B cell (primary cell): Measurements from ENCODE around the gene AIG1. TPM values are rescaled to one million over a fixed set of nuclear protein-coding genes. Genes with fewer than 3 reads are reported as not detected.

ENCODE experiments used
- ATAC-seq: fragments of 200-7000 bp; cut with Tn5 transposase; one replicate; pipeline ENCODE4 v1.10.0; 2021; ENCODE audit warnings: low read depth, mild to moderate bottlenecking, moderate number of reproducible peaks, moderate library complexity
- CTCF ChIA-PET: fragments of 350-600 bp; sonication (Branson Sonifier 250); formaldehyde crosslinking; loops from one replicate; lab custom pipeline; 2021; ENCODE audit warnings: antibody characterized with exemption, inconsistent platforms; lab: Charles Lee
- POLR2A ChIA-PET: fragments of 350-600 bp; sonication (Branson Sonifier 250); formaldehyde crosslinking; loops from one replicate; lab custom pipeline; 2021; ENCODE audit warnings: antibody characterized with exemption; lab: Charles Lee
- DNase-seq: peaks from one replicate; pipeline ENCODE4 v3.0.0; 2013
- H2AFZ ChIP-seq: 2 replicates; pipeline ENCODE4 v1.6.1; 2012; ENCODE audit warnings: mild to moderate bottlenecking, low read depth, low read length; ENCODE audit not compliant: insufficient read depth, poor library complexity, severe bottlenecking
- H3K27ac ChIP-seq, 2 donors: 1 replicate in 1 of 2; 2 replicates in 1 of 2; pipeline ENCODE4 v1.5.1; 2012 to 2013; ENCODE audit warnings: low read length in 2 of 2, mild to moderate bottlenecking in 2 of 2, moderate library complexity in 1 of 2
- H3K27me3 ChIP-seq, 4 experiments: fragments of 200-600 bp in 1 of 4; sonication (generic) in 1 of 4; replicated peaks in 1 of 4; 1 replicate in 2 of 4; 2 replicates in 2 of 4; pipeline versions ENCODE4 v1.6.1 to v1.7.0; 2013 to 2016; ENCODE audit warnings: low read length in 3 of 4, mild to moderate bottlenecking in 2 of 4, mixed read lengths in 1 of 4, moderate library complexity in 1 of 4; ENCODE audit not compliant: insufficient read depth in 4 of 4, control insufficient read depth in 3 of 4; ENCODE audit errors: control extremely low read depth in 1 of 4
- H3K36me3 ChIP-seq, 2 experiments: replicated peaks in 1 of 2; 1 replicate in 1 of 2; 2 replicates in 1 of 2; pipeline versions ENCODE4 v1.6.1 to v1.7.1; 2013; ENCODE audit warnings: low read length in 1 of 2; ENCODE audit not compliant: insufficient read depth in 2 of 2, control insufficient read depth in 1 of 2; ENCODE audit errors: control extremely low read depth in 1 of 2, extremely low read depth in 1 of 2
- H3K4me1 ChIP-seq, 2 donors: fragments of 200-600 bp in 1 of 2; sonication (generic) in 1 of 2; 1 replicate in 1 of 2; 2 replicates in 1 of 2; pipeline versions ENCODE4 v1.5.1 to v1.6.1; 2013 to 2017; ENCODE audit warnings: low read length in 2 of 2; ENCODE audit not compliant: control insufficient read depth in 2 of 2, insufficient read depth in 2 of 2
- H3K4me2 ChIP-seq: replicated peaks from 2 replicates; pipeline ENCODE3; 2012; ENCODE audit warnings: mild to moderate bottlenecking, low read depth, low read length; ENCODE audit not compliant: poor library complexity, severe bottlenecking
- H3K4me3 ChIP-seq, 5 experiments: fragments of 200-600 bp in 1 of 5; sonication (generic) in 1 of 5; 1 replicate in 3 of 5; 2 replicates in 2 of 5; pipeline versions ENCODE4 v1.5.1 to v1.7.0; 2011 to 2016; ENCODE audit warnings: low read length in 4 of 5, mild to moderate bottlenecking in 4 of 5, low read depth in 2 of 5, control low read depth in 1 of 5, moderate library complexity in 1 of 5; ENCODE audit not compliant: insufficient read depth in 1 of 5; ENCODE audit errors: control extremely low read depth in 1 of 5, extremely low read depth in 1 of 5
- H3K79me2 ChIP-seq: fragments of 200-600 bp; sonication (generic); one replicate; pipeline ENCODE4 v1.6.0; 2016; ENCODE audit warnings: low read length; ENCODE audit not compliant: control insufficient read depth, insufficient read depth
- H3K9ac ChIP-seq: fragments of 200-600 bp; sonication (generic); 2 replicates; pipeline ENCODE4 v1.6.1; 2017; ENCODE audit warnings: mild to moderate bottlenecking, low read length, moderate library complexity
- H3K9me3 ChIP-seq, 3 donors: one replicate each; pipeline versions ENCODE4 v1.6.1 to v1.7.1; 2013; ENCODE audit warnings: low read length in 2 of 3; ENCODE audit not compliant: control insufficient read depth in 2 of 3, insufficient read depth in 1 of 3; ENCODE audit errors: control extremely low read depth in 1 of 3
- H4K20me1 ChIP-seq: 2 replicates; pipeline ENCODE4 v1.6.0; 2012; ENCODE audit warnings: mild to moderate bottlenecking, low read length; ENCODE audit not compliant: insufficient read depth, control insufficient read depth, poor library complexity, severe bottlenecking
- H3K27ac Mint-ChIP-seq: one replicate; pipeline ENCODE4 v1.8.0; 2021; ENCODE audit warnings: mixed read lengths
- H3K27me3 Mint-ChIP-seq: one replicate; pipeline ENCODE4 v1.8.0; 2021; ENCODE audit warnings: mixed read lengths
- H3K4me1 Mint-ChIP-seq: one replicate; pipeline ENCODE4 v1.8.0; 2021; ENCODE audit warnings: mixed read lengths
- H3K4me3 Mint-ChIP-seq: one replicate; pipeline ENCODE4 v1.8.0; 2021; ENCODE audit warnings: mixed read lengths
- H3K9me3 Mint-ChIP-seq: one replicate; pipeline ENCODE4 v1.8.0; 2022; ENCODE audit warnings: mixed read lengths; ENCODE audit not compliant: insufficient read depth
- EZH2 ChIP-seq: IDR thresholded peaks from 2 replicates; pipeline ENCODE4 v1.6.1; 2012; ENCODE audit warnings: borderline replicate concordance, low read depth, mild to moderate bottlenecking, moderate library complexity, low read length; ENCODE audit not compliant: insufficient read depth, poor library complexity, severe bottlenecking
- WGBS: methylation state at CpG from one replicate; pipeline ENCODE4 v1.1.5; 2013; ENCODE audit warnings: missing lambda C conversion rate; ENCODE audit not compliant: insufficient coverage; 5-methylcytosine and 5-hydroxymethylcytosine counted together
- intact Hi-C: fragments of 100-400 bp; cut with micrococcal nuclease; formaldehyde crosslinking; loops from one replicate; pipeline ENCODE4 v1.10.0; 2022
- polyA plus RNA-seq: library from polyadenylated mRNA; depleted of rRNA; stranded (reverse); fragments of >200 nt; gene quantifications from 2 replicates; pipeline ENCODE4 v1.2.3, GENCODE V29; 2012
- total RNA-seq, 2 donors: library from RNA; stranded (reverse); fragments of 120-200 nt in 1 of 2; gene quantifications; 1 replicate in 1 of 2; 2 replicates in 1 of 2; pipeline versions ENCODE4 v1.2.3 to v1.2.4, GENCODE V29; 2013 to 2022
- TF ChIP-seq, protein P1 (sequence below): fragments of 200-600 bp; IDR thresholded peaks from one replicate; pipeline ENCODE4 v1.8.0; 2022; ENCODE audit warnings: antibody characterized with exemption, mild to moderate bottlenecking

The AIG1 gene
- total and polyA plus RNA-seq, 2 donors (not counting 1 experiment from before 2014, with no cell fraction given): 7.0 to 9.0 TPM

DNA sequence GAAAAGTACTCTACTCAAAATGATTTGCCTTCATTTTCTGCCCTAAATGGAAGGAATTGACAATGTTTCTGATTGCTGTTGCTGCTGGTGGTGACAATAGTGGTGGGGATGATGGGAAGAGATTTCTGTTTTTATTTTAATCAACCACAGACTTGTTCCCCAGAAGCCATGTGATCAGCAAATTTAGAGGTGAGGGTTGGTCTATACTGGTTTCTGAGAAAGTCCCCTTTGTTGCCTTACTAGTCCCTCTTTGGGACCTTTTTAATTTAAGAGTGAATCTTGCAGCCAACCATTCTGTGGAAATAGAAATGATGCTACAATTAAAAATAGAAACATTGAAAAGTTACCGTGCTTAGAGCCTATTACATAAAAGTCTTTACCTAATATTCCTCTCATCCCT is 43.2 kb downstream of the AIG1 start:
- ATAC-seq (no peak), DNase-seq (no peak)
- TF ChIP-seq, protein P1, sequence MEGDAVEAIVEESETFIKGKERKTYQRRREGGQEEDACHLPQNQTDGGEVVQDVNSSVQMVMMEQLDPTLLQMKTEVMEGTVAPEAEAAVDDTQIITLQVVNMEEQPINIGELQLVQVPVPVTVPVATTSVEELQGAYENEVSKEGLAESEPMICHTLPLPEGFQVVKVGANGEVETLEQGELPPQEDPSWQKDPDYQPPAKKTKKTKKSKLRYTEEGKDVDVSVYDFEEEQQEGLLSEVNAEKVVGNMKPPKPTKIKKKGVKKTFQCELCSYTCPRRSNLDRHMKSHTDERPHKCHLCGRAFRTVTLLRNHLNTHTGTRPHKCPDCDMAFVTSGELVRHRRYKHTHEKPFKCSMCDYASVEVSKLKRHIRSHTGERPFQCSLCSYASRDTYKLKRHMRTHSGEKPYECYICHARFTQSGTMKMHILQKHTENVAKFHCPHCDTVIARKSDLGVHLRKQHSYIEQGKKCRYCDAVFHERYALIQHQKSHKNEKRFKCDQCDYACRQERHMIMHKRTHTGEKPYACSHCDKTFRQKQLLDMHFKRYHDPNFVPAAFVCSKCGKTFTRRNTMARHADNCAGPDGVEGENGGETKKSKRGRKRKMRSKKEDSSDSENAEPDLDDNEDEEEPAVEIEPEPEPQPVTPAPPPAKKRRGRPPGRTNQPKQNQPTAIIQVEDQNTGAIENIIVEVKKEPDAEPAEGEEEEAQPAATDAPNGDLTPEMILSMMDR: no peak
- no peaks in the 10 kb centered on the region for H3K4me1 ChIP-seq
- no peaks in the 10 kb centered on the region for H3K27me3 ChIP-seq
- Mint-ChIP-seq H3K9me3 (no peaks in the 10 kb centered on the region), H3K27ac (no peak overlapping the region), H3K4me1 (no peaks in the 10 kb centered on the region), H3K4me3 (no peak overlapping the region), H3K27me3 (no peaks in the 10 kb centered on the region)
- H3K4me2 ChIP-seq: no peak overlapping the region
- H3K4me3 ChIP-seq: no peak overlapping the region
- H3K79me2 ChIP-seq: no peaks in the 10 kb centered on the region
- no peak overlapping the region for H3K27ac ChIP-seq
- no CpG with 5 or more reads among the region's 1 CpG for WGBS
- H3K9me3 ChIP-seq: no peaks in the 10 kb centered on the region
- H3K9ac ChIP-seq: no peak overlapping the region
- ChIA-PET POLR2A (no interaction called here), CTCF (no interaction called here)
- no peaks in the 10 kb centered on the region for H3K36me3 ChIP-seq
- intact Hi-C loops: no loop called here
- H4K20me1 ChIP-seq: no peaks in the 10 kb centered on the region
- H2AFZ ChIP-seq: no peak overlapping the region

DNA sequence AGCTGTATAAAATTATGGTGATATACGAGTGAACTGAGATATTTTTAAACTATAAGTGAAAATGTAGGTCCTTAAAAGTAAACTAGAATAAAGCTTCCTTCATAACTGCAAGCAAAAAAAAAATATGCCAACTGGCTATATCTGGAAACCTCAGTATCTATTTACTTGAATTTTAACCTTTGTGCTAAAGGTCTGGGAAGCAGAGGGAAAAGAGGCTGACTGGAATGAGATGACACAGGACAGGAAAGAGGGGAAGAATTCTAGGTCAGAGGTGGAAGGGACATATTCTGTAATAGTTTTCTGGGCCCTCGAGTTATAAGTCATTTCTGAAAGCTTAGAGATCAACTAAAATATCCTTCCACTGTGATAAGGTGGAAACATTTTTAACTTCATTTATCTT is 46.8 kb downstream of the AIG1 start:
- H3K4me2 ChIP-seq: no peak overlapping the region
- H3K4me3 ChIP-seq: no peak overlapping the region
- H3K79me2 ChIP-seq: no peaks in the 10 kb centered on the region
- H3K9ac ChIP-seq: no peak overlapping the region
- intact Hi-C loops: no loop called here
- WGBS: no CpG with 5 or more reads among the region's 2 CpGs
- TF ChIP-seq EZH2: no peak
- TF ChIP-seq, protein P1: no peak
- Mint-ChIP-seq H3K9me3 (no peaks in the 10 kb centered on the region), H3K4me1 (peaks cover 6% of the 10 kb centered on the region), H3K4me3 (no peak overlapping the region), H3K27ac (no peak overlapping the region), H3K27me3 (no peaks in the 10 kb centered on the region)
- CTCF ChIA-PET: no interaction called here
- no peak overlapping the region for H2AFZ ChIP-seq
- ATAC-seq (no peak), DNase-seq (no peak)
- no peaks in the 10 kb centered on the region for H3K36me3 ChIP-seq
- H3K9me3 ChIP-seq: no peaks in the 10 kb centered on the region
- no peaks in the 10 kb centered on the region for H4K20me1 ChIP-seq
- no peak overlapping the region for H3K27ac ChIP-seq
- H3K27me3 ChIP-seq: no peaks in the 10 kb centered on the region
- peaks cover 0 to 5% of the 10 kb centered on the region in 2 donors for H3K4me1 ChIP-seq
- POLR2A ChIA-PET: no interaction called here
